HepG2 (cell line): ENCODE measurements around the gene KRT79.

Experiments
- BRD4 ChIP-seq: sonication (generic); formaldehyde crosslinking; IDR thresholded peaks from 2 replicates; pipeline ENCODE4 v1.4.0; 2020; ENCODE audit warnings: missing genetic modification reagents
- BRF2 ChIP-seq: sonication (generic); formaldehyde crosslinking; IDR thresholded peaks from 2 replicates; pipeline ENCODE4 v1.8.1; 2022; ENCODE audit warnings: mild to moderate bottlenecking, missing genetic modification reagents
- CC2D1A ChIP-seq: sonication (generic); formaldehyde crosslinking; IDR thresholded peaks from 2 replicates; pipeline ENCODE4 v1.8.1; 2023; ENCODE audit warnings: mild to moderate bottlenecking, missing genetic modification reagents
- GATAD2A ChIP-seq: IDR thresholded peaks from 2 replicates; pipeline ENCODE4 v1.6.1; 2016
- KDM1A ChIP-seq: IDR thresholded peaks from 2 replicates; pipeline ENCODE4 v1.6.1; 2016; ENCODE audit warnings: missing compliant biosample characterization
- NCOA1 ChIP-seq: sonication (generic); formaldehyde crosslinking; IDR thresholded peaks from 2 replicates; pipeline ENCODE4 v1.9.0; 2021; ENCODE audit warnings: missing genetic modification reagents
- PHF5A ChIP-seq: IDR thresholded peaks from one replicate; pipeline ENCODE4 v1.6.1; 2018; ENCODE audit warnings: low read depth, missing genetic modification reagents; ENCODE audit not compliant: unreplicated experiment
- RAD51 ChIP-seq: fragments of 450-650 bp; IDR thresholded peaks from 2 replicates; pipeline ENCODE4 v1.6.1; 2016; ENCODE audit warnings: borderline replicate concordance
- SP5 ChIP-seq: IDR thresholded peaks from 2 replicates; pipeline ENCODE4 v1.6.1; 2016; ENCODE audit warnings: low read depth, borderline replicate concordance
- TAF1 ChIP-seq: sonication (generic); formaldehyde crosslinking; IDR thresholded peaks from 2 replicates; pipeline ENCODE4 v1.4.0; 2020; ENCODE audit warnings: missing genetic modification reagents
- ZBTB20 ChIP-seq: sonication (generic); formaldehyde crosslinking; IDR thresholded peaks from 2 replicates; pipeline ENCODE4 v1.8.1; 2023; ENCODE audit warnings: missing genetic modification reagents, low read depth, mild to moderate bottlenecking, borderline replicate concordance
- ZFP90 ChIP-seq: sonication (generic); formaldehyde crosslinking; IDR thresholded peaks from 2 replicates; pipeline ENCODE4 v1.8.0; 2022; ENCODE audit warnings: missing genetic modification reagents, mild to moderate bottlenecking, inconsistent platforms, borderline replicate concordance
- ZNF292 ChIP-seq: sonication (generic); formaldehyde crosslinking; IDR thresholded peaks from 2 replicates; pipeline ENCODE4 v1.8.1; 2022; ENCODE audit warnings: mild to moderate bottlenecking, low read depth, missing genetic modification reagents, borderline replicate concordance
- ZNF460 ChIP-seq: sonication (generic); formaldehyde crosslinking; IDR thresholded peaks from 2 replicates; pipeline ENCODE4 v1.5.1; 2020; ENCODE audit warnings: missing genetic modification reagents, mild to moderate bottlenecking, borderline replicate concordance

- TF ChIP-seq ZFP90 (CRISPR knock-in tag) (no peak), RAD51 (no peak), TAF1 (CRISPR knock-in tag) (no peak), NCOA1 (CRISPR knock-in tag) (no peak), GATAD2A (CRISPR knock-in tag) (no peak), KDM1A (CRISPR knock-in tag) (no peak), BRF2 (CRISPR knock-in tag) (no peak), CC2D1A (CRISPR knock-in tag) (no peak), PHF5A (CRISPR knock-in tag) (no peak), BRD4 (CRISPR knock-in tag) (no peak), ZNF292 (CRISPR knock-in tag) (no peak), SP5 (CRISPR knock-in tag) (no peak), ZNF460 (CRISPR knock-in tag) (no peak), ZBTB20 (CRISPR knock-in tag) (no peak)
Observed at GRCh38 chr12:52779914-52780313, 54.2 kb downstream of the KRT79 start.
